IMR-90 (cell line): Measurements from ENCODE around the gene POLE3. TPM values are rescaled to one million over a fixed set of nuclear protein-coding genes. Genes with fewer than 3 reads are reported as not detected.

Source experiments
- ATAC-seq: fragments of 200-7000 bp; cut with Tn5 transposase; 2 replicates; pipeline ENCODE4 v1.9.1; 2020; ENCODE audit warnings: low read depth, mild to moderate bottlenecking, moderate library complexity
- BruUV-seq: library from RNA; stranded (reverse); fragments of 400-500 nt; replicated peaks from 2 replicates; lab custom pipeline; 2021; lab: Mats Ljungman, UMichigan
- CTCF ChIA-PET: fragments of 300-600 bp; formaldehyde crosslinking; extraction: SDS; loops from one replicate; lab custom pipeline; 2021; ENCODE audit warnings: antibody characterized with exemption; lab: Yijun Ruan, JAX
- POLR2A ChIA-PET: fragments of 300-600 bp; sonication (Branson Sonifier 250); formaldehyde crosslinking; loops from one replicate; lab custom pipeline; 2022; ENCODE audit warnings: antibody characterized with exemption; ENCODE audit not compliant: unreplicated experiment; lab: Charles Lee
- DNase-seq: peaks from one replicate; pipeline ENCODE4 v3.0.0; 2013
- H2AFZ ChIP-seq: replicated peaks from 2 replicates; pipeline ENCODE3; 2013; ENCODE audit warnings: low read length, mild to moderate bottlenecking; ENCODE audit not compliant: poor library complexity
- H2AK5ac ChIP-seq: 2 replicates; pipeline ENCODE4 v1.6.1; 2013; ENCODE audit warnings: low read depth, low read length, inconsistent platforms
- H2AK9ac ChIP-seq: replicated peaks from 2 replicates; pipeline ENCODE3; 2013; ENCODE audit warnings: mild to moderate bottlenecking, low read depth, low read length, moderate library complexity; ENCODE audit not compliant: poor library complexity
- H2BK120ac ChIP-seq: 2 replicates; pipeline ENCODE4 v1.6.1; 2013; ENCODE audit warnings: low read depth, low read length, inconsistent platforms
- H2BK15ac ChIP-seq: 3 replicates; pipeline ENCODE4 v1.6.1; 2013; ENCODE audit warnings: low read depth, low read length, inconsistent platforms
- H2BK20ac ChIP-seq: 2 replicates; pipeline ENCODE4 v1.6.1; 2013; ENCODE audit warnings: low read depth, mild to moderate bottlenecking, inconsistent platforms, low read length, moderate library complexity
- H2BK5ac ChIP-seq: 2 replicates; pipeline ENCODE4 v1.6.1; 2013; ENCODE audit warnings: mild to moderate bottlenecking, low read depth, low read length, inconsistent platforms; ENCODE audit not compliant: poor library complexity, severe bottlenecking
- H3K14ac ChIP-seq: replicated peaks from 2 replicates; pipeline ENCODE4 v1.6.1; 2013; ENCODE audit warnings: low read depth, low read length, inconsistent platforms
- H3K18ac ChIP-seq: 2 replicates; pipeline ENCODE4 v1.6.1; 2013; ENCODE audit warnings: low read depth, low read length, control low read depth
- H3K23ac ChIP-seq: 2 replicates; pipeline ENCODE4 v1.6.1; 2013; ENCODE audit warnings: low read depth, low read length, inconsistent platforms
- H3K27ac ChIP-seq: 2 replicates; pipeline ENCODE4 v1.5.1; 2013; ENCODE audit warnings: mild to moderate bottlenecking, control low read depth, low read length; ENCODE audit not compliant: insufficient read depth
- H3K27me3 ChIP-seq: 2 replicates; pipeline ENCODE4 v1.6.1; 2013; ENCODE audit warnings: low read length; ENCODE audit not compliant: control insufficient read depth, insufficient read depth
- H3K36me3 ChIP-seq: 2 replicates; pipeline ENCODE4 v1.6.1; 2013; ENCODE audit warnings: low read length, mixed read lengths; ENCODE audit not compliant: control insufficient read depth, insufficient read depth
- H3K4ac ChIP-seq: 2 replicates; pipeline ENCODE4 v1.6.1; 2013; ENCODE audit warnings: low read depth, low read length, inconsistent platforms
- H3K4me1 ChIP-seq: 2 replicates; pipeline ENCODE4 v1.6.1; 2013; ENCODE audit warnings: low read length, mixed read lengths; ENCODE audit not compliant: control insufficient read depth, insufficient read depth
- H3K4me2 ChIP-seq: 2 replicates; pipeline ENCODE4 v1.6.1; 2013; ENCODE audit warnings: low read depth, mild to moderate bottlenecking, control low read depth, low read length, moderate library complexity
- H3K4me3 ChIP-seq: 2 replicates; pipeline ENCODE4 v1.5.1; 2013; ENCODE audit warnings: low read depth, mild to moderate bottlenecking, control low read depth, low read length, moderate library complexity; ENCODE audit not compliant: insufficient read depth
- H3K56ac ChIP-seq: 2 replicates; pipeline ENCODE4 v1.6.1; 2013; ENCODE audit warnings: low read length, inconsistent platforms; ENCODE audit not compliant: insufficient read depth; ENCODE audit errors: extremely low read depth
- H3K79me1 ChIP-seq, 2 experiments: 2 replicates each; pipeline ENCODE4 v1.6.1; 2013; ENCODE audit warnings: low read length in 2 of 2, inconsistent platforms in 1 of 2, low read depth in 1 of 2
- H3K9ac ChIP-seq: 2 replicates; pipeline ENCODE4 v1.6.1; 2013; ENCODE audit warnings: low read depth, low read length, control low read depth
- H3K9me1 ChIP-seq: 2 replicates; pipeline ENCODE4 v1.6.1; 2013; ENCODE audit warnings: low read length, inconsistent platforms; ENCODE audit not compliant: insufficient read depth
- H3K9me3 ChIP-seq: 2 replicates; pipeline ENCODE4 v1.6.1; 2013; ENCODE audit warnings: low read length; ENCODE audit not compliant: control insufficient read depth, insufficient read depth
- H4K20me1 ChIP-seq: 2 replicates; pipeline ENCODE4 v1.6.1; 2013; ENCODE audit warnings: low read length, inconsistent platforms; ENCODE audit not compliant: insufficient read depth
- H4K5ac ChIP-seq: 2 replicates; pipeline ENCODE4 v1.6.1; 2013; ENCODE audit warnings: mild to moderate bottlenecking, low read depth, low read length, control low read depth
- H4K8ac ChIP-seq, 2 experiments: 2 replicates each; pipeline ENCODE4 v1.6.1; 2013; ENCODE audit warnings: low read depth in 2 of 2, low read length in 2 of 2, control low read depth in 1 of 2, inconsistent platforms in 1 of 2
- H4K91ac ChIP-seq: 2 replicates; pipeline ENCODE4 v1.6.1; 2013; ENCODE audit warnings: low read depth, low read length, inconsistent platforms; ENCODE audit not compliant: insufficient read depth
- BHLHE40 ChIP-seq: fragments of 150-350 bp; IDR thresholded peaks from 2 replicates; pipeline ENCODE4 v1.6.1; 2016; ENCODE audit warnings: mild to moderate bottlenecking, low read depth, low read length
- CEBPB ChIP-seq: IDR thresholded peaks from 2 replicates; pipeline ENCODE4 v1.6.1; 2012; ENCODE audit warnings: low read depth, low read length, improper control_type of control experiment
- CHD1 ChIP-seq: IDR thresholded peaks from 2 replicates; pipeline ENCODE4 v1.6.1; 2012; ENCODE audit warnings: low read depth, low read length, improper control_type of control experiment
- CTCF ChIP-seq: conservative IDR thresholded peaks from 2 replicates; pipeline ENCODE4 v1.5.1; 2012; ENCODE audit warnings: mild to moderate bottlenecking, low read depth, low read length, improper control_type of control experiment
- FOS ChIP-seq: fragments of 150-350 bp; IDR thresholded peaks from 2 replicates; pipeline ENCODE4 v1.6.1; 2016; ENCODE audit warnings: low read depth, low read length
- MAFK ChIP-seq: IDR thresholded peaks from 2 replicates; pipeline ENCODE4 v1.6.1; 2012; ENCODE audit warnings: low read depth, low read length, improper control_type of control experiment
- MAZ ChIP-seq: IDR thresholded peaks from 2 replicates; pipeline ENCODE4 v1.6.1; 2012; ENCODE audit warnings: low read depth, mild to moderate bottlenecking, low read length, improper control_type of control experiment, moderate library complexity, borderline replicate concordance
- MXI1 ChIP-seq: IDR thresholded peaks from 2 replicates; pipeline ENCODE4 v1.6.1; 2012; ENCODE audit warnings: low read depth, mild to moderate bottlenecking, low read length, moderate library complexity, borderline replicate concordance
- NFE2L2 ChIP-seq: fragments of 150-350 bp; IDR thresholded peaks from 2 replicates; pipeline ENCODE4 v1.6.1; 2016; ENCODE audit warnings: low read depth, mild to moderate bottlenecking, low read length
- POLR2A ChIP-seq: IDR thresholded peaks from 2 replicates; pipeline ENCODE4 v1.6.1; 2012; ENCODE audit warnings: mild to moderate bottlenecking, low read depth, low read length
- RAD21 ChIP-seq: IDR thresholded peaks from 2 replicates; pipeline ENCODE4 v1.6.1; 2012; ENCODE audit warnings: low read length, improper control_type of control experiment
- RCOR1 ChIP-seq: IDR thresholded peaks from 2 replicates; pipeline ENCODE4 v1.6.1; 2012; ENCODE audit warnings: mild to moderate bottlenecking, low read length, improper control_type of control experiment; ENCODE audit not compliant: insufficient replicate concordance
- RFX5 ChIP-seq: IDR thresholded peaks from 2 replicates; pipeline ENCODE4 v1.8.0; 2012; ENCODE audit warnings: low read depth, mild to moderate bottlenecking, low read length, moderate library complexity
- SMC3 ChIP-seq: fragments of 150-350 bp; IDR thresholded peaks from 2 replicates; pipeline ENCODE4 v1.6.1; 2016; ENCODE audit warnings: low read depth, mild to moderate bottlenecking, antibody characterized with exemption, low read length, moderate library complexity
- USF2 ChIP-seq: fragments of 150-350 bp; IDR thresholded peaks from 2 replicates; pipeline ENCODE4 v1.6.1; 2017; ENCODE audit warnings: mild to moderate bottlenecking, antibody characterized with exemption, low read length, low read depth
- WGBS, 2 experiments: methylation state at CpG; one replicate each; pipeline versions ENCODE4 v1.1.5 to v1.1.7; 2013; ENCODE audit warnings: missing lambda C conversion rate in 2 of 2; ENCODE audit not compliant: insufficient read length in 1 of 2; ENCODE audit errors: extremely low coverage in 2 of 2; 5-methylcytosine and 5-hydroxymethylcytosine counted together
- dilution Hi-C: fragments of 300-500 bp; cut with HindIII; formaldehyde crosslinking; loops from one replicate; pipeline ENCODE4 v1.14.3; 2018; ENCODE audit warnings: low sequenced_read_pairs; ENCODE audit not compliant: unreplicated experiment
- in situ Hi-C: fragments of 300-500 bp; cut with MboI; formaldehyde crosslinking; loops from 3 replicates; pipeline ENCODE4 v1.14.3; 2019; ENCODE audit warnings: low sequenced_read_pairs, inconsistent platforms, mixed read lengths
- intact Hi-C: fragments of 100-400 bp; cut with micrococcal nuclease; formaldehyde crosslinking; loops from 2 replicates; pipeline ENCODE4 v1.10.0; 2022
- polyA plus RNA-seq, 3 experiments: library from polyadenylated mRNA; depleted of rRNA; stranded (reverse); fragments of >200 nt; gene quantifications; 2 replicates each; pipeline ENCODE4 v1.2.3, GENCODE V29; 2012; ENCODE audit warnings: low replicate concordance in 1 of 3
- total RNA-seq: library from RNA; depleted of rRNA; stranded (reverse); fragments of >200 nt; gene quantifications from 2 replicates; pipeline ENCODE4 v1.2.3, GENCODE V29; 2012
- TF ChIP-seq, protein P1 (sequence below): fragments of 150-350 bp; IDR thresholded peaks from 2 replicates; pipeline ENCODE4 v1.6.1; 2016; ENCODE audit warnings: low read depth, mild to moderate bottlenecking, low read length, moderate library complexity, borderline replicate concordance

Gene POLE3
- total and polyA plus RNA-seq, 2 of the 4 experiments (the other 2 are of a cell fraction): 34.8 to 43.0 TPM

GRCh38 chr9:113397203-113397631 lies 13.3 kb downstream of the POLE3 start:
- peaks cover 5% of the 10 kb centered on the region; the same call in 1 of the 2 replicates for H3K9me1 ChIP-seq
- H4K8ac ChIP-seq: no peak overlapping the region
- no peak overlapping the region for H2BK15ac ChIP-seq
- no peak overlapping the region for H3K23ac ChIP-seq
- no peaks in the 10 kb centered on the region for H3K27me3 ChIP-seq
- H3K4me1 ChIP-seq: peaks cover 8% of the 10 kb centered on the region
- no peak overlapping the region for H2AK9ac ChIP-seq
- TF ChIP-seq NFE2L2 (no peak), RFX5 (no peak), RAD21 (no peak), POLR2A (no peak), RCOR1 (no peak), MXI1 (no peak), MAFK (no peak), CHD1 (no peak), CEBPB (no peak), BHLHE40 (no peak), FOS (no peak), MAZ (no peak), CTCF (no peak), USF2 (no peak), SMC3 (no peak)
- TF ChIP-seq, protein P1, sequence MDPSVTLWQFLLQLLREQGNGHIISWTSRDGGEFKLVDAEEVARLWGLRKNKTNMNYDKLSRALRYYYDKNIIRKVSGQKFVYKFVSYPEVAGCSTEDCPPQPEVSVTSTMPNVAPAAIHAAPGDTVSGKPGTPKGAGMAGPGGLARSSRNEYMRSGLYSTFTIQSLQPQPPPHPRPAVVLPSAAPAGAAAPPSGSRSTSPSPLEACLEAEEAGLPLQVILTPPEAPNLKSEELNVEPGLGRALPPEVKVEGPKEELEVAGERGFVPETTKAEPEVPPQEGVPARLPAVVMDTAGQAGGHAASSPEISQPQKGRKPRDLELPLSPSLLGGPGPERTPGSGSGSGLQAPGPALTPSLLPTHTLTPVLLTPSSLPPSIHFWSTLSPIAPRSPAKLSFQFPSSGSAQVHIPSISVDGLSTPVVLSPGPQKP: no peak
- H3K9me3 ChIP-seq: no peaks in the 10 kb centered on the region
- BruUV-seq: no TSS peak
- no peak overlapping the region for H3K4me3 ChIP-seq
- H2AFZ ChIP-seq: no peak overlapping the region
- no peak overlapping the region for H2BK20ac ChIP-seq
- no peak overlapping the region for H4K5ac ChIP-seq
- dilution Hi-C loops (no loop called here), intact Hi-C loops (no loop called here), in situ Hi-C loops (no loop called here)
- 100% methylated on average over 1 of the region's 3 CpGs; no CpG with 5 or more reads in 1 of the 2 experiments for WGBS, 2 experiments
- no peak overlapping the region for H3K4me2 ChIP-seq
- CTCF ChIA-PET: no interaction called here
- no peak overlapping the region for H3K18ac ChIP-seq
- H3K14ac ChIP-seq: no peak overlapping the region
- H3K27ac ChIP-seq: no peak overlapping the region
- H2AK5ac ChIP-seq: peak overlapping the region; percentile 51; the same call in 1 of the 2 replicates
- 0 out of 2 replicates have a peak overlapping the region, but pooled peaks have one; percentile 7 for H3K4ac ChIP-seq
- no peak overlapping the region for H4K91ac ChIP-seq
- POLR2A ChIA-PET: no interaction called here
- peaks cover 20 to 35% of the 10 kb centered on the region in 2 experiments for H3K79me1 ChIP-seq
- no peak for ATAC-seq
- no peak overlapping the region for H3K9ac ChIP-seq
- peaks cover 6% of the 10 kb centered on the region; the same call in 1 of the 2 replicates for H3K36me3 ChIP-seq
- no peak overlapping the region for H2BK120ac ChIP-seq
- H2BK5ac ChIP-seq: no peak overlapping the region
- H4K20me1 ChIP-seq: no peaks in the 10 kb centered on the region
- H3K56ac ChIP-seq: no peak overlapping the region
- DNase-seq: no peak
